Activated T-helper 2 cell treated with anti-CD3 and anti-CD28 coated beads, Interferon-gamma antibody, Interleukin-2, Interleukin-4, amounts not matched to agents 10 μg/mL and 5 μg/mL and 100 μg/mL, durations not matched to agents 14 hours and 24 hours and 36 hours (primary cell): ENCODE data around the gene ASPHD1. TPM values are rescaled to one million over a fixed set of nuclear protein-coding genes. Genes with fewer than 3 reads are reported as not detected.

Experiments used
- DNase-seq: peaks from one replicate; pipeline ENCODE4 v3.0.0; 2021; ENCODE audit warnings: low spot score
- H3K27ac Mint-ChIP-seq: one replicate; pipeline ENCODE4 v1.8.0; 2021; ENCODE audit warnings: mixed read lengths
- H3K27me3 Mint-ChIP-seq: one replicate; pipeline ENCODE4 v1.8.0; 2021; ENCODE audit warnings: low read depth, mixed read lengths
- H3K36me3 Mint-ChIP-seq: one replicate; pipeline ENCODE4 v1.8.0; 2021; ENCODE audit warnings: low read depth, mixed read lengths
- H3K4me1 Mint-ChIP-seq: one replicate; pipeline ENCODE4 v1.8.0; 2021; ENCODE audit warnings: low read depth, mixed read lengths
- H3K4me3 Mint-ChIP-seq: one replicate; pipeline ENCODE4 v1.8.0; 2021; ENCODE audit warnings: low read depth, mild to moderate bottlenecking, moderate library complexity, mixed read lengths
- H3K9me3 Mint-ChIP-seq: one replicate; pipeline ENCODE4 v1.8.0; 2021; ENCODE audit warnings: mixed read lengths
- intact Hi-C: fragments of 100-400 bp; cut with micrococcal nuclease; formaldehyde crosslinking; loops from one replicate; pipeline ENCODE4 v1.15.1; 2023
- total RNA-seq: library from RNA; stranded (reverse); gene quantifications from 2 replicates; pipeline ENCODE4 v1.2.3, GENCODE V29; 2022

Gene ASPHD1
- total RNA-seq, 1 donor from 2014 or later: 2.1 TPM

DNA sequence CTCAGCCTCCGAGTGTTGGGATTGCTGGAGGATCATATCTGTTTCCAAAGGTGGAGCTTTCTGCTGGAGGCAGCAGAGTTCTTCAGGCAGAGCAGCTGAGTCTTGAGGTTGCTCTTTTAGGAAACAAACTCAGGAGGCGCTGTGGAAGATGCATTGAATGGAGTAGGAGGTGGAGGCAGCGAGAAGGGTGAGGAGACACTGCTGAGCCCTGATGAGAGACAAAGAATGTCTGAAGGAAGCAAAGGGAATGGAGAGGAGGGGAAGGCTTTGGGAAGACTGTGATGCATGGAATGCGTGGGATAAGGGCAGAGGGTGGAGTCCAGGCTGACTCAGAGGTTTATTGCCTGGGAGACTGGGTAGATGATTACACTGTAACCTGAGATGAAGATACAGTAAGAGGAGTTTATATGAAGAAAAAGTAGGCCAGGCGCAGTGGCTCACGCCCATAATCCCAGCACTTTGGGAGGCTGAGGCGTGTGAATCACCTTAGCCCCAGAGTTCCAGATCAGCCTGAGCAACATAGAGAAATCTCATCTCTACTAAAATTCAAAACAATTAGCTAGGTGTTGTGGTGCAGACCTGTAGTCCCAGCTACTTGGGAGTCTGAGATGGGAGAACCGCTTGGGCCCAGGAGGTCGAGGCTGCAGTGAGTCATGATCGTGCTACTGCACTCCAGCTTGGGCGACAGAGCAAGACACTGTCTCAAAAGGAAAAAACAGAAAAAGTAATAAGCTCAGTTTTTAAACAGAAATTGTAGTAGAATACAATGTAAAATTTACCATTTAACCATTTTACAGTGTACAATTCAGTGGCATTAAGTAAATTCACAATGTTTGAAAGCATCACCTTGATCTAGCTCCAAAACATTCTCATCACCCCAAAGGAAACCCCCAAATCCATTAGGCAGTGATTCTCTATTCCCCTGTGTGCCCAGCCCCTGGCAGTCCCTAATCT, 43.8 kb downstream of the ASPHD1 start:
- DNase-seq: no peak
- no peaks in the 10 kb centered on the region for H3K9me3 Mint-ChIP-seq
- H3K27me3 Mint-ChIP-seq: peaks cover 5% of the 10 kb centered on the region
- no peak overlapping the region for H3K4me3 Mint-ChIP-seq
- no peaks in the 10 kb centered on the region for H3K36me3 Mint-ChIP-seq
- H3K4me1 Mint-ChIP-seq: peaks cover 2% of the 10 kb centered on the region
- H3K27ac Mint-ChIP-seq: no peak overlapping the region
- intact Hi-C loops: no loop called here

- Mint-ChIP-seq H3K27ac (no peak overlapping the region), H3K4me1 (no peaks in the 10 kb centered on the region), H3K4me3 (no peak overlapping the region), H3K36me3 (no peaks in the 10 kb centered on the region), H3K27me3 (no peaks in the 10 kb centered on the region), H3K9me3 (peaks cover 4% of the 10 kb centered on the region)
- no peak for DNase-seq
- intact Hi-C loops: no loop called here
Observed at GRCh38 chr16:29947897-29948296, 47.6 kb downstream of the ASPHD1 start.

- H3K4me3 Mint-ChIP-seq: no peak overlapping the region
- DNase-seq: no peak
- no peaks in the 10 kb centered on the region for H3K36me3 Mint-ChIP-seq
- no peaks in the 10 kb centered on the region for H3K4me1 Mint-ChIP-seq
- intact Hi-C loops: no loop called here
- H3K9me3 Mint-ChIP-seq: peaks cover 4% of the 10 kb centered on the region
- H3K27ac Mint-ChIP-seq: no peak overlapping the region
- no peaks in the 10 kb centered on the region for H3K27me3 Mint-ChIP-seq
Observed at GRCh38 chr16:29950806-29951461, 50.6 kb downstream of the ASPHD1 start.

- H3K9me3 Mint-ChIP-seq: peaks cover 4% of the 10 kb centered on the region
- no peak for DNase-seq
- no peak overlapping the region for H3K4me3 Mint-ChIP-seq
- no peaks in the 10 kb centered on the region for H3K27me3 Mint-ChIP-seq
- no peak overlapping the region for H3K27ac Mint-ChIP-seq
- intact Hi-C loops: no loop called here
- no peaks in the 10 kb centered on the region for H3K36me3 Mint-ChIP-seq
- no peaks in the 10 kb centered on the region for H3K4me1 Mint-ChIP-seq
Observed at GRCh38 chr16:29951625-29952365, 51.5 kb downstream of the ASPHD1 start.

Other genes starting within 250 kb of the ASPHD1 start
- 254 and 258 TPM in 2 replicates for gene SPN, start 237.2 kb upstream of the ASPHD1 start, total RNA-seq
- gene QPRT, start 221.3 kb upstream of the ASPHD1 start, total RNA-seq: 24.1 and 29.0 TPM in 2 replicates
- gene C16orf54, start 154.5 kb upstream of the ASPHD1 start, total RNA-seq: 18.0 and 18.5 TPM in 2 replicates
- not detected in 2 replicates for gene ZG16, start 122.2 kb upstream of the ASPHD1 start, total RNA-seq
- gene KIF22, start 109.7 kb upstream of the ASPHD1 start, total RNA-seq: 132 and 136 TPM in 2 replicates
- gene MAZ, start 94.0 kb upstream of the ASPHD1 start, total RNA-seq: 387 and 388 TPM in 2 replicates
- gene PRRT2, start 88.3 kb upstream of the ASPHD1 start, total RNA-seq: 1.8 and 2.0 TPM in 2 replicates
- 27.6 and 29.5 TPM in 2 replicates for gene PAGR1, start 84.3 kb upstream of the ASPHD1 start, total RNA-seq
- gene MVP, start 80.0 kb upstream of the ASPHD1 start, total RNA-seq: 130 and 135 TPM in 2 replicates
- gene CDIPT, start 37.3 kb upstream of the ASPHD1 start, total RNA-seq: 64.2 and 66.6 TPM in 2 replicates
- gene SEZ6L2, start 938 bp upstream of the ASPHD1 start, total RNA-seq: 0.11 and 0.55 TPM in 2 replicates
- 39.7 and 47.5 TPM in 2 replicates for gene KCTD13, start 25.7 kb downstream of the ASPHD1 start, total RNA-seq
- 52.1 and 59.0 TPM in 2 replicates for gene TMEM219, start 61.6 kb downstream of the ASPHD1 start, total RNA-seq
- gene TAOK2, start 73.4 kb downstream of the ASPHD1 start, total RNA-seq: 36.0 and 36.5 TPM in 2 replicates
- 40.3 and 40.7 TPM in 2 replicates for gene HIRIP3, start 95.1 kb downstream of the ASPHD1 start, total RNA-seq
- 112 and 119 TPM in 2 replicates for gene INO80E, start 95.8 kb downstream of the ASPHD1 start, total RNA-seq
- gene DOC2A, start 110.5 kb downstream of the ASPHD1 start, total RNA-seq: 0.87 and 1.2 TPM in 2 replicates
- gene C16orf92, start 122.7 kb downstream of the ASPHD1 start, total RNA-seq: not detected in 2 replicates
- 2.3 and 2.6 TPM in 2 replicates for gene TLCD3B, start 130.8 kb downstream of the ASPHD1 start, total RNA-seq
- 2,017 and 2,037 TPM in 2 replicates for gene ALDOA, start 165.3 kb downstream of the ASPHD1 start, total RNA-seq
- gene PPP4C, start 175.5 kb downstream of the ASPHD1 start, total RNA-seq: 143 and 144 TPM in 2 replicates
- 2.7 and 2.9 TPM in 2 replicates for gene TBX6, start 191.4 kb downstream of the ASPHD1 start, total RNA-seq
- gene YPEL3, start 195.7 kb downstream of the ASPHD1 start, total RNA-seq: 14.0 and 14.2 TPM in 2 replicates
- gene GDPD3, start 213.0 kb downstream of the ASPHD1 start, total RNA-seq: 6.4 and 7.7 TPM in 2 replicates
- 61.9 and 63.9 TPM in 2 replicates for gene MAPK3, start 222.7 kb downstream of the ASPHD1 start, total RNA-seq